HG03108 (cell line): ENCODE results near the gene LTBR.
"Not testable (repeated sequence)": the region's sequence is repeated elsewhere in the genome, so short reads cannot be mapped to it uniquely, and the experiment has no call there.

Experiments
- ATAC-seq: cut with Tn5 transposase; IDR thresholded peaks from one replicate; pipeline ENCODE4 v1.9.1; 2021; ENCODE audit warnings: moderate library complexity; ENCODE audit not compliant: unreplicated experiment

The LTBR gene

GRCh38 chr12:6383572-6384498 is at the start of gene LTBR:
LTBR (plus strand) TSS chr12:6384162; CDS start chr12:6384359, 197 bp downstream.
- ATAC-seq: no peak

GRCh38 chr12:6334359-6334758 is 49.6 kb upstream of the LTBR start:
- ATAC-seq: no peak

- ATAC-seq: no peak
Measured at GRCh38 chr12:6334940-6335450, 49.0 kb upstream of the LTBR start.

GRCh38 chr12:6335451-6336078 is 48.4 kb upstream of the LTBR start:
- peak; percentile 59 for ATAC-seq

GRCh38 chr12:6336079-6336888 is 47.7 kb upstream of the LTBR start:
- peak; percentile 30 for ATAC-seq

- ATAC-seq: no peak
Measured at GRCh38 chr12:6336889-6337853, 46.8 kb upstream of the LTBR start.

- no peak for ATAC-seq
Measured at GRCh38 chr12:6337958-6338433, 46.0 kb upstream of the LTBR start.

- not testable (repeated sequence) for ATAC-seq
Measured at GRCh38 chr12:6338536-6338935, 45.4 kb upstream of the LTBR start.

- no peak for ATAC-seq
Measured at GRCh38 chr12:6338955-6339354, 45.0 kb upstream of the LTBR start.

GRCh38 chr12:6340032-6340638 is 43.8 kb upstream of the LTBR start:
- ATAC-seq: no peak

- no peak for ATAC-seq
Measured at GRCh38 chr12:6340745-6341416, 43.1 kb upstream of the LTBR start.

- ATAC-seq: no peak
Measured at GRCh38 chr12:6341417-6342139, 42.4 kb upstream of the LTBR start, which contains the start of gene TNFRSF1A. TNFRSF1A (minus strand) TSS chr12:6342076; CDS start chr12:6341814, 262 bp downstream.

- ATAC-seq: no peak
Measured at GRCh38 chr12:6342140-6342889, 41.6 kb upstream of the LTBR start.

- no peak for ATAC-seq
Measured at GRCh38 chr12:6343518-6343917, 40.4 kb upstream of the LTBR start.

- ATAC-seq: not testable (repeated sequence)
Measured at GRCh38 chr12:6344101-6344660, 39.8 kb upstream of the LTBR start.

GRCh38 chr12:6345319-6346091 is 38.5 kb upstream of the LTBR start:
- ATAC-seq: no peak
